Astrocyte (in vitro differentiated cells and primary cell): ENCODE results near the gene B3GALNT1. TPM values are rescaled to one million over a fixed set of nuclear protein-coding genes. Genes with fewer than 3 reads are reported as not detected.

Source experiments
- DNase-seq: peaks from one replicate; pipeline ENCODE4 v3.0.0-alpha.2; 2010; ENCODE audit warnings: low read depth
- FAIRE-seq: peaks from 2 replicates; lab custom pipeline; 2011; peaks lifted over from hg19 to GRCh38; lab: Jason Lieb, UNC
- H2AFZ ChIP-seq: 2 replicates; pipeline ENCODE4 v1.6.0; 2012; ENCODE audit warnings: low read depth, low read length, inconsistent platforms
- H3K27ac ChIP-seq: 2 replicates; pipeline ENCODE4 v1.5.1; 2011; ENCODE audit warnings: low read depth, low read length, inconsistent platforms
- H3K27me3 ChIP-seq: 2 replicates; pipeline ENCODE4 v1.6.0; 2011; ENCODE audit warnings: low read length, inconsistent platforms; ENCODE audit not compliant: insufficient read depth
- H3K36me3 ChIP-seq: 2 replicates; pipeline ENCODE4 v1.5.1; 2011; ENCODE audit warnings: low read length, inconsistent platforms; ENCODE audit not compliant: insufficient read depth
- H3K4me1 ChIP-seq: 2 replicates; pipeline ENCODE4 v1.5.1; 2011; ENCODE audit warnings: low read length, inconsistent platforms; ENCODE audit not compliant: insufficient read depth
- H3K4me2 ChIP-seq: 2 replicates; pipeline ENCODE4 v1.6.0; 2012; ENCODE audit warnings: low read length, inconsistent platforms
- H3K4me3 ChIP-seq: 2 replicates; pipeline ENCODE4 v1.5.1; 2011; ENCODE audit warnings: low read depth, mild to moderate bottlenecking, low read length, inconsistent platforms; ENCODE audit not compliant: insufficient read depth
- H3K79me2 ChIP-seq: 2 replicates; pipeline ENCODE4 v1.6.0; 2012; ENCODE audit warnings: mild to moderate bottlenecking, low read length, inconsistent platforms; ENCODE audit not compliant: insufficient read depth
- H3K9ac ChIP-seq: 2 replicates; pipeline ENCODE4 v1.6.0; 2012; ENCODE audit warnings: mild to moderate bottlenecking, low read length, inconsistent platforms
- H3K9me3 ChIP-seq: 2 replicates; pipeline ENCODE4 v1.5.1; 2012; ENCODE audit warnings: low read depth, mild to moderate bottlenecking, low read length, inconsistent platforms; ENCODE audit not compliant: insufficient read depth
- H4K20me1 ChIP-seq: 2 replicates; pipeline ENCODE4 v1.6.0; 2012; ENCODE audit warnings: low read length, inconsistent platforms; ENCODE audit not compliant: insufficient read depth
- H3K27ac Mint-ChIP-seq: one replicate; pipeline ENCODE4 v1.8.0; 2021; ENCODE audit warnings: mild to moderate bottlenecking, mixed read lengths; ENCODE audit not compliant: unreplicated experiment
- H3K27me3 Mint-ChIP-seq: one replicate; pipeline ENCODE4 v1.8.0; 2021; ENCODE audit warnings: low read depth, mixed read lengths; ENCODE audit not compliant: unreplicated experiment
- H3K36me3 Mint-ChIP-seq: one replicate; pipeline ENCODE4 v1.8.0; 2021; ENCODE audit warnings: low read depth, mixed read lengths; ENCODE audit not compliant: unreplicated experiment
- H3K4me1 Mint-ChIP-seq: one replicate; pipeline ENCODE4 v1.8.0; 2021; ENCODE audit warnings: low read depth, mixed read lengths; ENCODE audit not compliant: unreplicated experiment
- H3K4me3 Mint-ChIP-seq: one replicate; pipeline ENCODE4 v1.8.0; 2021; ENCODE audit warnings: mild to moderate bottlenecking, moderate library complexity, mixed read lengths; ENCODE audit not compliant: unreplicated experiment
- H3K9me3 Mint-ChIP-seq: one replicate; pipeline ENCODE4 v1.8.0; 2021; ENCODE audit warnings: mild to moderate bottlenecking, mixed read lengths; ENCODE audit not compliant: unreplicated experiment
- CTCF ChIP-seq: IDR thresholded peaks from 2 replicates; pipeline ENCODE4 v1.5.1; 2011; ENCODE audit warnings: low read depth, mild to moderate bottlenecking, inconsistent platforms, low read length, moderate library complexity; ENCODE audit not compliant: insufficient read depth
- EZH2 ChIP-seq: IDR thresholded peaks from 2 replicates; pipeline ENCODE4 v1.6.1; 2012; ENCODE audit warnings: mild to moderate bottlenecking, low read length, inconsistent platforms; ENCODE audit not compliant: insufficient read depth
- total RNA-seq: library from RNA; stranded (reverse); gene quantifications from 2 replicates; pipeline ENCODE4 v1.2.1, GENCODE V29; 2021

Gene B3GALNT1
- total RNA-seq, 1 donor from 2014 or later, result 12.8 TPM

GRCh38 chr3:161108840-161109239 is 3.7 kb upstream of the B3GALNT1 start:
- no peak overlapping the region for H3K4me3 Mint-ChIP-seq
- DNase-seq, result peak; percentile 39
- no peak for TF ChIP-seq EZH2
- TF ChIP-seq CTCF, result no peak
- no peak overlapping the region for H3K27ac ChIP-seq
- H3K27me3 ChIP-seq, result no peaks in the 10 kb centered on the region
- H3K27ac Mint-ChIP-seq, result no peak overlapping the region
- no peak overlapping the region for H3K4me3 ChIP-seq
- no peak overlapping the region for H3K4me2 ChIP-seq
- no peaks in the 10 kb centered on the region for H3K36me3 ChIP-seq
- H3K9me3 ChIP-seq, result peaks cover 2% of the 10 kb centered on the region
- no peak for FAIRE-seq
- peaks cover 9% of the 10 kb centered on the region for H3K27me3 Mint-ChIP-seq
- H3K4me1 ChIP-seq, result peaks cover 4% of the 10 kb centered on the region
- H2AFZ ChIP-seq, result no peak overlapping the region
- H3K9me3 Mint-ChIP-seq, result peaks cover 3% of the 10 kb centered on the region
- no peak overlapping the region for H3K9ac ChIP-seq
- peaks cover 2% of the 10 kb centered on the region for H3K36me3 Mint-ChIP-seq
- H3K4me1 Mint-ChIP-seq, result peaks cover 2% of the 10 kb centered on the region
- no peaks in the 10 kb centered on the region for H4K20me1 ChIP-seq
- no peaks in the 10 kb centered on the region for H3K79me2 ChIP-seq

GRCh38 chr3:161107311-161107710 is 2.2 kb upstream of the B3GALNT1 start:
- Mint-ChIP-seq H3K4me1 (peaks cover 2% of the 10 kb centered on the region), H3K27ac (no peak overlapping the region), H3K27me3 (peaks cover 11% of the 10 kb centered on the region), H3K36me3 (peaks cover 2% of the 10 kb centered on the region), H3K9me3 (peaks cover 3% of the 10 kb centered on the region), H3K4me3 (no peak overlapping the region)
- DNase-seq, result no peak
- H3K9ac ChIP-seq, result no peak overlapping the region
- H3K4me3 ChIP-seq, result no peak overlapping the region
- H3K36me3 ChIP-seq, result no peaks in the 10 kb centered on the region
- TF ChIP-seq EZH2 (no peak), CTCF (no peak)
- H3K4me1 ChIP-seq, result peaks cover 4% of the 10 kb centered on the region
- no peaks in the 10 kb centered on the region for H4K20me1 ChIP-seq
- H3K79me2 ChIP-seq, result no peaks in the 10 kb centered on the region
- H3K27ac ChIP-seq, result no peak overlapping the region
- peaks cover 2% of the 10 kb centered on the region for H3K9me3 ChIP-seq
- no peak overlapping the region for H3K4me2 ChIP-seq
- H3K27me3 ChIP-seq, result no peaks in the 10 kb centered on the region
- H2AFZ ChIP-seq, result no peak overlapping the region
- no peak for FAIRE-seq

GRCh38 chr3:161103776-161104385 is 1.3 kb downstream of the B3GALNT1 start:
- Histone ChIP-seq H3K79me2 (no peaks in the 10 kb centered on the region), H3K9me3 (no peaks in the 10 kb centered on the region), H3K4me2 (peak overlapping the region; percentile 97), H3K4me3 (peak overlapping the region; percentile 79), H3K27me3 (no peaks in the 10 kb centered on the region), H3K9ac (peak overlapping the region; percentile 85), H3K36me3 (no peaks in the 10 kb centered on the region), H3K4me1 (peaks cover 4% of the 10 kb centered on the region), H4K20me1 (no peaks in the 10 kb centered on the region), H3K27ac (no peak overlapping the region), H2AFZ (peak overlapping the region; percentile 99)
- DNase-seq (no peak), FAIRE-seq (no peak)
- H3K9me3 Mint-ChIP-seq, result peaks cover 3% of the 10 kb centered on the region
- peaks cover 2% of the 10 kb centered on the region for H3K36me3 Mint-ChIP-seq
- peak overlapping the region; percentile 91 for H3K4me3 Mint-ChIP-seq
- H3K27ac Mint-ChIP-seq, result no peak overlapping the region
- peaks cover 2% of the 10 kb centered on the region for H3K4me1 Mint-ChIP-seq
- TF ChIP-seq CTCF (no peak), EZH2 (no peak)
- peaks cover 13% of the 10 kb centered on the region for H3K27me3 Mint-ChIP-seq
